ENCODE measurements around the gene GLE1. TPM values are rescaled to one million over a fixed set of nuclear protein-coding genes. Genes with fewer than 3 reads are reported as not detected.
A peak's percentile ranks its signal among the peaks of the same experiment; 100 is the strongest.

Gene GLE1
- total RNA-seq, 1 donor from 2014 or later, result 17.5 TPM

GRCh38 chr9:128532581-128532980 is 28.1 kb downstream of the GLE1 start:
- H3K9me3 ChIP-seq (ENCODE audit: insufficient read depth, low read depth, low read length), result no peaks in the 10 kb centered on the region
- H4K20me1 ChIP-seq (ENCODE audit: insufficient read depth, low read length), result no peaks in the 10 kb centered on the region
- H3K27ac ChIP-seq (ENCODE audit: low read depth, low read length), result no peak overlapping the region
- H3K4me3 Mint-ChIP-seq (ENCODE audit: unreplicated experiment), result no peak overlapping the region
- no peak overlapping the region for H2AFZ ChIP-seq (ENCODE audit: low read depth, low read length)
- peak overlapping the region; percentile 5 for H3K27ac Mint-ChIP-seq (ENCODE audit: unreplicated experiment)
- no peak for TF ChIP-seq EZH2 (IDR thresholded peaks at IDR 0.05; ENCODE audit: insufficient read depth, low read length)
- TF ChIP-seq CTCF (IDR thresholded peaks at IDR 0.05; ENCODE audit: insufficient read depth, low read depth, low read length), result no peak
- H3K4me1 ChIP-seq (ENCODE audit: insufficient read depth, low read length), result peaks cover 12% of the 10 kb centered on the region
- peaks cover 11% of the 10 kb centered on the region for H3K4me1 Mint-ChIP-seq (ENCODE audit: low read depth, unreplicated experiment)
- peaks cover 22% of the 10 kb centered on the region for H3K36me3 Mint-ChIP-seq (ENCODE audit: low read depth, unreplicated experiment)
- no peak overlapping the region for H3K4me3 ChIP-seq (ENCODE audit: insufficient read depth, low read depth, low read length)
- H3K4me2 ChIP-seq (ENCODE audit: low read length), result no peak overlapping the region
- H3K9ac ChIP-seq (ENCODE audit: low read length), result no peak overlapping the region
- H3K27me3 Mint-ChIP-seq (ENCODE audit: low read depth, unreplicated experiment), result no peaks in the 10 kb centered on the region
- no peak for FAIRE-seq
- peaks cover 16% of the 10 kb centered on the region for H3K36me3 ChIP-seq (ENCODE audit: insufficient read depth, low read length)
- no peaks in the 10 kb centered on the region for H3K27me3 ChIP-seq (ENCODE audit: insufficient read depth, low read length)
- H3K9me3 Mint-ChIP-seq (ENCODE audit: unreplicated experiment), result no peaks in the 10 kb centered on the region
- H3K79me2 ChIP-seq (ENCODE audit: insufficient read depth, low read length), result no peaks in the 10 kb centered on the region
- no peak for DNase-seq (ENCODE audit: low read depth)

GRCh38 chr9:128540634-128541360 is 36.3 kb downstream of the GLE1 start:
- Histone ChIP-seq H3K9ac (ENCODE audit: low read length) (no peak overlapping the region), H3K27ac (ENCODE audit: low read depth, low read length) (no peak overlapping the region), H3K36me3 (ENCODE audit: insufficient read depth, low read length) (peaks cover 31% of the 10 kb centered on the region), H3K4me1 (ENCODE audit: insufficient read depth, low read length) (no peaks in the 10 kb centered on the region), H3K79me2 (ENCODE audit: insufficient read depth, low read length) (no peaks in the 10 kb centered on the region), H2AFZ (ENCODE audit: low read depth, low read length) (no peak overlapping the region), H4K20me1 (ENCODE audit: insufficient read depth, low read length) (no peaks in the 10 kb centered on the region), H3K4me3 (ENCODE audit: insufficient read depth, low read depth, low read length) (no peak overlapping the region), H3K4me2 (ENCODE audit: low read length) (no peak overlapping the region), H3K27me3 (ENCODE audit: insufficient read depth, low read length) (no peaks in the 10 kb centered on the region), H3K9me3 (ENCODE audit: insufficient read depth, low read depth, low read length) (no peaks in the 10 kb centered on the region)
- Mint-ChIP-seq H3K4me3 (ENCODE audit: unreplicated experiment) (no peak overlapping the region), H3K27ac (ENCODE audit: unreplicated experiment) (no peak overlapping the region), H3K36me3 (ENCODE audit: low read depth, unreplicated experiment) (peaks cover 20% of the 10 kb centered on the region), H3K9me3 (ENCODE audit: unreplicated experiment) (no peaks in the 10 kb centered on the region), H3K4me1 (ENCODE audit: low read depth, unreplicated experiment) (no peaks in the 10 kb centered on the region), H3K27me3 (ENCODE audit: low read depth, unreplicated experiment) (no peaks in the 10 kb centered on the region)
- no peak for TF ChIP-seq EZH2 (IDR thresholded peaks at IDR 0.05; ENCODE audit: insufficient read depth, low read length)
- no peak for TF ChIP-seq CTCF (IDR thresholded peaks at IDR 0.05; ENCODE audit: insufficient read depth, low read depth, low read length)
- FAIRE-seq (no peak), DNase-seq (ENCODE audit: low read depth) (no peak)

- Histone ChIP-seq H3K4me2 (ENCODE audit: low read length) (no peak overlapping the region), H3K79me2 (ENCODE audit: insufficient read depth, low read length) (no peaks in the 10 kb centered on the region), H3K27ac (ENCODE audit: low read depth, low read length) (no peak overlapping the region), H4K20me1 (ENCODE audit: insufficient read depth, low read length) (no peaks in the 10 kb centered on the region), H3K4me3 (ENCODE audit: insufficient read depth, low read depth, low read length) (no peak overlapping the region), H3K27me3 (ENCODE audit: insufficient read depth, low read length) (no peaks in the 10 kb centered on the region), H3K4me1 (ENCODE audit: insufficient read depth, low read length) (peaks cover 16% of the 10 kb centered on the region), H3K9ac (ENCODE audit: low read length) (no peak overlapping the region), H3K9me3 (ENCODE audit: insufficient read depth, low read depth, low read length) (no peaks in the 10 kb centered on the region), H2AFZ (ENCODE audit: low read depth, low read length) (no peak overlapping the region), H3K36me3 (ENCODE audit: insufficient read depth, low read length) (peaks cover 3% of the 10 kb centered on the region)
- DNase-seq (ENCODE audit: low read depth) (no peak), FAIRE-seq (no peak)
- no peaks in the 10 kb centered on the region for H3K27me3 Mint-ChIP-seq (ENCODE audit: low read depth, unreplicated experiment)
- TF ChIP-seq EZH2 (IDR thresholded peaks at IDR 0.05; ENCODE audit: insufficient read depth, low read length) (no peak), CTCF (IDR thresholded peaks at IDR 0.05; ENCODE audit: insufficient read depth, low read depth, low read length) (no peak)
- peaks cover 4% of the 10 kb centered on the region for H3K36me3 Mint-ChIP-seq (ENCODE audit: low read depth, unreplicated experiment)
- no peak overlapping the region for H3K4me3 Mint-ChIP-seq (ENCODE audit: unreplicated experiment)
- H3K27ac Mint-ChIP-seq (ENCODE audit: unreplicated experiment), result no peak overlapping the region
- peaks cover 22% of the 10 kb centered on the region for H3K4me1 Mint-ChIP-seq (ENCODE audit: low read depth, unreplicated experiment)
- no peaks in the 10 kb centered on the region for H3K9me3 Mint-ChIP-seq (ENCODE audit: unreplicated experiment)
Measured at GRCh38 chr9:128546504-128546903, 42.0 kb downstream of the GLE1 start.

Measured in astrocyte (in vitro differentiated cells and primary cell).